DOHH2 (cell line): ENCODE measurements around the gene HAND1.

Source experiments
- H3F3A ChIP-seq: fragments of 200-600 bp; sonication (generic), shearing (Covaris generic); 2 replicates; pipeline ENCODE4 v1.6.0; 2016; ENCODE audit warnings: antibody characterized with exemption, mild to moderate bottlenecking; ENCODE audit not compliant: control insufficient read depth, insufficient read depth
- H3K27ac ChIP-seq: fragments of 200-600 bp; sonication (generic); 2 replicates; pipeline ENCODE4 v1.5.1; 2014; ENCODE audit warnings: low read depth, mild to moderate bottlenecking, low read length, moderate library complexity
- H3K27me3 ChIP-seq: fragments of 200-600 bp; sonication (generic); 2 replicates; pipeline ENCODE4 v1.6.1; 2014; ENCODE audit warnings: mild to moderate bottlenecking, low read length, mixed read lengths; ENCODE audit not compliant: control insufficient read depth
- H3K36me3 ChIP-seq: fragments of 200-600 bp; sonication (generic); 2 replicates; pipeline ENCODE4 v1.6.1; 2014; ENCODE audit warnings: mild to moderate bottlenecking, low read length, moderate library complexity, mixed read lengths; ENCODE audit not compliant: control insufficient read depth
- H3K4me1 ChIP-seq: fragments of 200-600 bp; sonication (generic); 2 replicates; pipeline ENCODE4 v1.6.1; 2014; ENCODE audit warnings: mild to moderate bottlenecking, low read length, mixed read lengths; ENCODE audit not compliant: control insufficient read depth
- H3K4me2 ChIP-seq: fragments of 200-600 bp; sonication (generic); 2 replicates; pipeline ENCODE4 v1.6.0; 2014; ENCODE audit warnings: mild to moderate bottlenecking, low read length, moderate library complexity
- H3K4me3 ChIP-seq: fragments of 200-600 bp; sonication (generic); 2 replicates; pipeline ENCODE4 v1.5.1; 2014; ENCODE audit warnings: mild to moderate bottlenecking, low read length, mixed read lengths
- H3K79me2 ChIP-seq: fragments of 200-600 bp; sonication (generic); 2 replicates; pipeline ENCODE4 v1.6.1; 2014; ENCODE audit warnings: mild to moderate bottlenecking, low read length, mixed read lengths; ENCODE audit not compliant: control insufficient read depth
- H3K9me2 ChIP-seq: fragments of 200-600 bp; sonication (generic); replicated peaks from 2 replicates; pipeline ENCODE4 v1.6.1; 2014; ENCODE audit warnings: mild to moderate bottlenecking, low read length, mixed read lengths; ENCODE audit not compliant: control insufficient read depth
- H3K9me3 ChIP-seq: fragments of 200-600 bp; sonication (generic); 2 replicates; pipeline ENCODE4 v1.6.1; 2014; ENCODE audit warnings: antibody characterized with exemption, low read length, mixed read lengths; ENCODE audit not compliant: control insufficient read depth, insufficient read depth
- H4K20me1 ChIP-seq: fragments of 200-600 bp; sonication (generic); 2 replicates; pipeline ENCODE4 v1.6.0; 2014; ENCODE audit warnings: low read depth, mild to moderate bottlenecking, antibody characterized with exemption, low read length, moderate library complexity; ENCODE audit not compliant: control insufficient read depth, insufficient read depth
- CTCF ChIP-seq: fragments of 200-600 bp; sonication (generic); IDR thresholded peaks from one replicate; pipeline ENCODE4 v1.5.1; 2014; ENCODE audit warnings: antibody characterized with exemption, mild to moderate bottlenecking, low read depth, low read length; ENCODE audit not compliant: poor library complexity, severe bottlenecking
- EZH2phosphoT487 ChIP-seq: fragments of 200-600 bp; sonication (generic); IDR thresholded peaks from 2 replicates; pipeline ENCODE4 v1.6.1; 2017; ENCODE audit warnings: borderline replicate concordance, mild to moderate bottlenecking, antibody characterized with exemption, low read length, moderate library complexity, mixed read lengths

HAND1 gene

GRCh38 chr5:154519359-154519758 is 41.3 kb upstream of the HAND1 start:
- Histone ChIP-seq H3K4me1 (no peaks in the 10 kb centered on the region), H3K4me3 (no peak overlapping the region), H3K9me2 (no peaks in the 10 kb centered on the region), H3K79me2 (no peaks in the 10 kb centered on the region), H3K4me2 (no peak overlapping the region), H3K36me3 (no peaks in the 10 kb centered on the region), H3K27ac (no peak overlapping the region), H3K9me3 (no peaks in the 10 kb centered on the region), H3F3A (no peaks in the 10 kb centered on the region), H4K20me1 (no peaks in the 10 kb centered on the region), H3K27me3 (peaks cover under 1% of the 10 kb centered on the region; the same call in 1 of the 2 replicates)
- TF ChIP-seq EZH2phosphoT487 (no peak), CTCF (no peak)

GRCh38 chr5:154518438-154518867 is 40.4 kb upstream of the HAND1 start:
- Histone ChIP-seq H3K27me3 (peaks cover 5% of the 10 kb centered on the region; the same call in 1 of the 2 replicates), H4K20me1 (no peaks in the 10 kb centered on the region), H3F3A (no peaks in the 10 kb centered on the region), H3K79me2 (no peaks in the 10 kb centered on the region), H3K4me3 (no peak overlapping the region), H3K9me3 (no peaks in the 10 kb centered on the region), H3K27ac (no peak overlapping the region), H3K4me1 (no peaks in the 10 kb centered on the region), H3K36me3 (no peaks in the 10 kb centered on the region), H3K9me2 (no peaks in the 10 kb centered on the region), H3K4me2 (no peak overlapping the region)
- TF ChIP-seq CTCF (no peak), EZH2phosphoT487 (no peak)

- Histone ChIP-seq H3K79me2 (no peaks in the 10 kb centered on the region), H3K36me3 (no peaks in the 10 kb centered on the region), H3K4me2 (no peak overlapping the region), H3K9me3 (no peaks in the 10 kb centered on the region), H3F3A (no peaks in the 10 kb centered on the region), H3K4me1 (no peaks in the 10 kb centered on the region), H3K9me2 (no peaks in the 10 kb centered on the region), H3K27me3 (peaks cover 5% of the 10 kb centered on the region; the same call in 1 of the 2 replicates), H4K20me1 (no peaks in the 10 kb centered on the region), H3K4me3 (no peak overlapping the region), H3K27ac (no peak overlapping the region)
- TF ChIP-seq EZH2phosphoT487 (no peak), CTCF (no peak)
Observed at GRCh38 chr5:154517810-154518437, 39.9 kb upstream of the HAND1 start.
